MM.1S (cell line): ENCODE data around the gene GLA.

ENCODE experiments used
- DNase-seq: peaks from one replicate; pipeline ENCODE4 v3.0.0-alpha.2; 2015
- H2AFZ ChIP-seq: fragments of 300-600 bp; sonication (generic); 2 replicates; pipeline ENCODE4 v1.6.0; 2016; ENCODE audit warnings: antibody characterized with exemption, low read length
- H3F3A ChIP-seq: fragments of 300-600 bp; sonication (generic); 2 replicates; pipeline ENCODE4 v1.6.1; 2016; ENCODE audit warnings: mild to moderate bottlenecking, antibody characterized with exemption, low read length, moderate library complexity, mixed read lengths; ENCODE audit not compliant: insufficient read depth
- H3K27ac ChIP-seq: fragments of 300-600 bp; sonication (generic); 2 replicates; pipeline ENCODE4 v1.5.1; 2016; ENCODE audit warnings: mild to moderate bottlenecking, low read length
- H3K27me3 ChIP-seq: fragments of 300-600 bp; sonication (generic); replicated peaks from 2 replicates; pipeline ENCODE4 v1.6.0; 2016; ENCODE audit warnings: low read length; ENCODE audit not compliant: insufficient read depth
- H3K36me3 ChIP-seq: fragments of 300-600 bp; sonication (generic); replicated peaks from 2 replicates; pipeline ENCODE4 v1.6.1; 2016; ENCODE audit warnings: mild to moderate bottlenecking, low read length, mixed read lengths; ENCODE audit not compliant: insufficient read depth
- H3K4me1 ChIP-seq: fragments of 300-600 bp; sonication (generic); 2 replicates; pipeline ENCODE4 v1.6.1; 2016; ENCODE audit warnings: low read length, mixed read lengths
- H3K4me2 ChIP-seq: fragments of 300-600 bp; sonication (generic); 2 replicates; pipeline ENCODE4 v1.6.0; 2016; ENCODE audit warnings: low read depth, low read length
- H3K4me3 ChIP-seq: fragments of 300-600 bp; sonication (generic); 2 replicates; pipeline ENCODE4 v1.5.1; 2016; ENCODE audit warnings: low read length, mixed read lengths
- H3K79me2 ChIP-seq: fragments of 300-600 bp; sonication (generic); 2 replicates; pipeline ENCODE4 v1.6.1; 2016; ENCODE audit warnings: mixed run types, low read length, mixed read lengths
- H3K9ac ChIP-seq: fragments of 300-600 bp; sonication (generic); 2 replicates; pipeline ENCODE4 v1.6.1; 2016; ENCODE audit warnings: low read length, mixed read lengths
- H3K9me2 ChIP-seq: fragments of 300-600 bp; sonication (generic); replicated peaks from 2 replicates; pipeline ENCODE4 v1.6.1; 2016; ENCODE audit warnings: mild to moderate bottlenecking, low read length, mixed read lengths; ENCODE audit not compliant: insufficient read depth
- H3K9me3 ChIP-seq: fragments of 300-600 bp; sonication (generic); replicated peaks from 2 replicates; pipeline ENCODE4 v1.6.1; 2016; ENCODE audit warnings: mild to moderate bottlenecking, low read length, mixed read lengths; ENCODE audit not compliant: insufficient read depth
- H4K20me1 ChIP-seq: fragments of 300-600 bp; sonication (generic); 2 replicates; pipeline ENCODE4 v1.6.1; 2016; ENCODE audit warnings: mild to moderate bottlenecking, low read length, moderate library complexity, mixed read lengths; ENCODE audit not compliant: insufficient read depth
- EZH2 ChIP-seq: fragments of 300-600 bp; sonication (generic); optimal IDR thresholded peaks from 2 replicates; pipeline ENCODE3; 2017; ENCODE audit warnings: low read depth, mild to moderate bottlenecking, antibody characterized with exemption, low read length, mixed read lengths
- EZH2phosphoT487 ChIP-seq: fragments of 300-600 bp; sonication (generic); IDR thresholded peaks from 2 replicates; pipeline ENCODE4 v1.6.1; 2018; ENCODE audit warnings: antibody characterized with exemption, low read length
- TF ChIP-seq, protein P1 (sequence below): fragments of 300-600 bp; sonication (generic); IDR thresholded peaks from 2 replicates; pipeline ENCODE4 v1.5.1; 2016; ENCODE audit warnings: antibody characterized with exemption, low read length, mixed read lengths

Gene GLA

DNA sequence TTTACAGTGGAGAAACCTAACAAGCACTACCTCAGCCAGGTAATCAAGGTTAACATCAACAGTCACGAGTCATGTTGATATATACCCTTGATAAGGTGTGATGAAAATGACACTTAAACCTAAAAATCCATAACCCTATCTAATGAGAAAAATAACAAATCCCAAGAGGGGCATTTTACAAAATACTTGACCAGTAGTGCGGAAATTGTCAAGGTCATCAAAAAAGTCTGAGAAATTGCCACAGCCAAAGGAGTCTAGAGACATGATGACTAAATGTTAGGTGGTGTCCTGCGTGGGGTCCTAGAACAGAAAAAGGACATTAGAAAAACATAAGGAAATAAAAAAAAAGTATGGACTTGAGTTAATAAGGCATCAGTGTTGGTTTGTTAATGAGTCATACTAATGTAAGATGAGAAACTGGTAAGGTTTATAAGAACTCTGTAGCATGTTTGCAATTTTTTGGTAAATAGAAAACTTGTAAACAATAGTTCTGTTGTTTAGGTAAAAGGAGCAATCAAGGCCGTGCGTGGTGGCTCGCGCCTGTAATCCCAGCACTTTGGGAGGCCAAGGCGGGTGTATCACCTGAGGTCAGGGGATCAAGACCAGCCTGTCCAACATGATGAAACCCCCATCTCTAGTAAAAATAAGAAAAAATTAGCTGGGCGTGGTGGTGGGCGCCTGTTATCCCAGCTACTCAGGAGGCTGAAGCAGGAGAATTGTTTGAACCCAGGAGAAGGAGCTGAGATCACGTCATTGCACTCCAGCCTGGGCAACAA is 14.0 kb downstream of the GLA start:
- Histone ChIP-seq H4K20me1 (no peaks in the 10 kb centered on the region), H3K9me3 (no peaks in the 10 kb centered on the region), H3K4me1 (no peaks in the 10 kb centered on the region), H3K4me3 (no peak overlapping the region), H3K4me2 (no peak overlapping the region), H3K27me3 (no peaks in the 10 kb centered on the region), H3F3A (peaks cover 21% of the 10 kb centered on the region), H2AFZ (no peak overlapping the region), H3K9me2 (no peaks in the 10 kb centered on the region), H3K79me2 (peaks cover 20% of the 10 kb centered on the region), H3K9ac (no peak overlapping the region), H3K27ac (no peak overlapping the region), H3K36me3 (peaks cover 4% of the 10 kb centered on the region; the same call in 1 of the 2 replicates)
- DNase-seq = no peak
- TF ChIP-seq, protein P1, sequence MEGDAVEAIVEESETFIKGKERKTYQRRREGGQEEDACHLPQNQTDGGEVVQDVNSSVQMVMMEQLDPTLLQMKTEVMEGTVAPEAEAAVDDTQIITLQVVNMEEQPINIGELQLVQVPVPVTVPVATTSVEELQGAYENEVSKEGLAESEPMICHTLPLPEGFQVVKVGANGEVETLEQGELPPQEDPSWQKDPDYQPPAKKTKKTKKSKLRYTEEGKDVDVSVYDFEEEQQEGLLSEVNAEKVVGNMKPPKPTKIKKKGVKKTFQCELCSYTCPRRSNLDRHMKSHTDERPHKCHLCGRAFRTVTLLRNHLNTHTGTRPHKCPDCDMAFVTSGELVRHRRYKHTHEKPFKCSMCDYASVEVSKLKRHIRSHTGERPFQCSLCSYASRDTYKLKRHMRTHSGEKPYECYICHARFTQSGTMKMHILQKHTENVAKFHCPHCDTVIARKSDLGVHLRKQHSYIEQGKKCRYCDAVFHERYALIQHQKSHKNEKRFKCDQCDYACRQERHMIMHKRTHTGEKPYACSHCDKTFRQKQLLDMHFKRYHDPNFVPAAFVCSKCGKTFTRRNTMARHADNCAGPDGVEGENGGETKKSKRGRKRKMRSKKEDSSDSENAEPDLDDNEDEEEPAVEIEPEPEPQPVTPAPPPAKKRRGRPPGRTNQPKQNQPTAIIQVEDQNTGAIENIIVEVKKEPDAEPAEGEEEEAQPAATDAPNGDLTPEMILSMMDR = no peak

DNA sequence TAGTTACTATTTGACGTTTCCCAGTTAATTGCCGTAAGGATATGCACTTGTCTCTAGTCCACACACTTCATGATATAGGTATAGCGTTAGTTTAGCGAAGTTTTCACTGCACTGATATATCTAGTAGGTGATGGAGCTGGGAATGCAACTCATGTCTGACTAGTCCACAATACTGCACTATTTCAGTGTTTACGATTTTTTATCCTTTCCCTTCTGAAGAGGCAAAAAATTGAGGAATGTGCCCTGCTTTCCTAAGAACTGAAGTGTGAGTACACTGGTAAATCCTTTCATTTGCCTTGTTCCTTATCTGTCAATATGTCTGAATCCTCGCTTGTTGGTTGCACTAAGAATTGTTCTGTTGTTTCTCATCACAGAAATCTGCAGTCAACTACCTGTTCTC is 15.9 kb downstream of the GLA start:
- H3F3A ChIP-seq = peaks cover 12% of the 10 kb centered on the region

DNA sequence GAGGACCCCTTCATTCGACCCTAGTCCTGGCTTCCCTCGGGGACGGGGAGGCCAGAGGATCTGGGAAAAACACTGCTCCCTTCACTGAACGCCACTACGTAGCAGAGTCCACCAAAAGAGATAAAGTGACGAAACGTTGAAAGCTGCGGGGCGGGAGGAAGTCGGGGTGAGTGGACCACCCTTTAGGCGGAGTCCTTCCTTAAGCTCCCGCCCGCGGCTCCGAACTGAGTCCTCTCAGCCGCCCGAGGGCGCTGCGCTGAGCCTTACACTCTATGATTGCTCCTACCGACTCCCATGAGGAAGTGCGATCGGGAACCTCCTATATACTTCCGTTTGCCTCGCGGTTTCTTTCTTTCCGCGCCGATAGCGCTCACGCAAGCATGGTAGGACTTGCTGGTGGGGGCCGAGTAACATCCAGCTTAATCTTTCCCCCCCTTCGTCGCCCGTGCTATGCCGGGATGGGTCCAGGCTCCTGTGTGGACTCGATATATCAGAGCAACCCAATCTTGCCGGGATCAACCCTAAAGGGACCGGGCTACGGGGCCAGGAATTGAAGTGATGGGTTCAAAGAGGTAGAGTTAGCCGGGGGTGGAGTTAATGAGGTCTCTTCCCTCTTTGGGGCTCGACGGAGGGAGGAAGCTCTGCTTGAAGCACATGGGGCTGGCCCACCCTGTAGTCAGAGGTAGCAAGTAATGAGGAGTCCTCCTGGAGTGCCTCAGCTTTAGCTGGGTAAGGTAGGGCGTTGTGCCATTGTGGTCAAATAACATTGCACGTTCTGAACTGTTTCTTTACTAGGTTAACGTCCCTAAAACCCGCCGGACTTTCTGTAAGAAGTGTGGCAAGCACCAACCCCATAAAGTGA is 16.8 kb downstream of the GLA start, which contains the start of gene RPL36A:
TSS of gene RPL36A (plus strand) at position 348 of the 862 bp plus-strand sequence. CDS start at position 381, 33 bp downstream.
- Histone ChIP-seq H3K9me2 (no peaks in the 10 kb centered on the region), H2AFZ (peak within 1 kb of the TSS; percentile 79), H3K27me3 (no peaks in the 10 kb centered on the region), H3K4me2 (peak within 1 kb of the TSS; percentile 81), H3K4me1 (peaks cover 7% of the 10 kb centered on the region; the same call in 1 of the 2 replicates), H3K4me3 (peak within 1 kb of the TSS; percentile 72), H3K27ac (peak within 1 kb of the TSS; percentile 50; the same call in 1 of the 2 replicates), H4K20me1 (no peaks in the 10 kb centered on the region), H3K9ac (peak within 1 kb of the TSS; percentile 87), H3F3A (peaks cover 9% of the 10 kb centered on the region), H3K9me3 (no peaks in the 10 kb centered on the region), H3K79me2 (peaks cover 20% of the 10 kb centered on the region), H3K36me3 (peaks cover 4% of the 10 kb centered on the region; the same call in 1 of the 2 replicates)
- DNase-seq = peak; percentile 92
- TF ChIP-seq EZH2 = no peak
- TF ChIP-seq, protein P1 = peak; percentile 65

More for the DNA sequence above, 15.9 kb downstream of the GLA start:
- Histone ChIP-seq H3K4me3 (peak overlapping the region; percentile 72), H4K20me1 (no peaks in the 10 kb centered on the region), H3K4me2 (peak overlapping the region; percentile 53), H3K79me2 (peaks cover 20% of the 10 kb centered on the region), H3K9me2 (no peaks in the 10 kb centered on the region), H2AFZ (no peak overlapping the region), H3K4me1 (0 out of 2 replicates have a peak, but pooled peaks cover under 1% of the 10 kb centered on the region), H3K27me3 (no peaks in the 10 kb centered on the region), H3K36me3 (peaks cover 4% of the 10 kb centered on the region; the same call in 1 of the 2 replicates), H3K9ac (peak overlapping the region; percentile 87), H3K9me3 (no peaks in the 10 kb centered on the region), H3K27ac (peak overlapping the region; percentile 50; the same call in 1 of the 2 replicates)
- no peak for DNase-seq
- TF ChIP-seq EZH2phosphoT487 = no peak
- TF ChIP-seq, protein P1 = no peak
- TF ChIP-seq EZH2 = no peak
